Esophagus squamous epithelium (tissue), 4 donors: ENCODE data around the gene STUB1.

Experiments used
- POLR2A ChIP-seq, 4 donors: fragments of 450-650 bp; IDR thresholded peaks; one replicate each; pipeline ENCODE4 v1.6.1; 2017; ENCODE audit warnings: antibody characterized with exemption in 4 of 4, mild to moderate bottlenecking in 4 of 4, moderate library complexity in 3 of 4
- TF ChIP-seq, protein P1 (sequence below), 6 experiments: fragments of 450-650 bp in 4 of 6; fragments of 200-600 bp in 2 of 6; sonication (generic) in 2 of 6; IDR thresholded peaks; one replicate each; pipeline ENCODE4 v1.5.1; 2016 to 2019; ENCODE audit warnings: antibody characterized with exemption in 6 of 6, mild to moderate bottlenecking in 4 of 6, moderate library complexity in 4 of 6

DNA sequence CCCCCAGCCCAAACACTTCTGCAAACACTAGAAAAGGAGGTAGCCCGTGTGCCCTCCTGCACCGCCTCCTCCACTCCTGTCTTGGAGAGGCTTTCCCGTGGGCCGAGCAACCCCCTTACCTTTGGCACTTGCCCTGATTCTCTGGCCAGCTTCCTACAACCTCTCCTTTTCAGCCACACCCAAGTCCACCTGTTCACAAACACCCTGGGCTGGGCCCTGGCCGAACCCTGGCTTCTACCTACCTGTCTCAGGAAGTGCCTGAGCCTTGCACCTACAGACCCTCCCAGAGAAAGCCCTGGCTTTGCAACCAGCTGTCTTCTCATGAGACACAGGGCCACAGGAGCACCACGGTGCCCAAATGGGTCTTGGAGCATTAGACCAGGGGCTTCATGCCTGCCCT, 38.7 kb downstream of the STUB1 start:
- TF ChIP-seq, protein P1, sequence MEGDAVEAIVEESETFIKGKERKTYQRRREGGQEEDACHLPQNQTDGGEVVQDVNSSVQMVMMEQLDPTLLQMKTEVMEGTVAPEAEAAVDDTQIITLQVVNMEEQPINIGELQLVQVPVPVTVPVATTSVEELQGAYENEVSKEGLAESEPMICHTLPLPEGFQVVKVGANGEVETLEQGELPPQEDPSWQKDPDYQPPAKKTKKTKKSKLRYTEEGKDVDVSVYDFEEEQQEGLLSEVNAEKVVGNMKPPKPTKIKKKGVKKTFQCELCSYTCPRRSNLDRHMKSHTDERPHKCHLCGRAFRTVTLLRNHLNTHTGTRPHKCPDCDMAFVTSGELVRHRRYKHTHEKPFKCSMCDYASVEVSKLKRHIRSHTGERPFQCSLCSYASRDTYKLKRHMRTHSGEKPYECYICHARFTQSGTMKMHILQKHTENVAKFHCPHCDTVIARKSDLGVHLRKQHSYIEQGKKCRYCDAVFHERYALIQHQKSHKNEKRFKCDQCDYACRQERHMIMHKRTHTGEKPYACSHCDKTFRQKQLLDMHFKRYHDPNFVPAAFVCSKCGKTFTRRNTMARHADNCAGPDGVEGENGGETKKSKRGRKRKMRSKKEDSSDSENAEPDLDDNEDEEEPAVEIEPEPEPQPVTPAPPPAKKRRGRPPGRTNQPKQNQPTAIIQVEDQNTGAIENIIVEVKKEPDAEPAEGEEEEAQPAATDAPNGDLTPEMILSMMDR (IDR thresholded peaks at IDR 0.05): no peak
- TF ChIP-seq POLR2A (IDR thresholded peaks at IDR 0.05): no peak
